GM23248 (cell line): ENCODE data around the gene DACH1.

Source experiments
- EZH2 ChIP-seq: fragments of 200-600 bp; sonication (generic); IDR thresholded peaks from 2 replicates; pipeline ENCODE4 v1.6.1; 2018; ENCODE audit warnings: antibody characterized with exemption, mild to moderate bottlenecking; ENCODE audit not compliant: insufficient read depth, poor library complexity, severe bottlenecking
- EZH2phosphoT487 ChIP-seq: fragments of 200-600 bp; sonication (generic); IDR thresholded peaks from 2 replicates; pipeline ENCODE4 v1.6.1; 2018; ENCODE audit warnings: antibody characterized with exemption, moderate library complexity, mild to moderate bottlenecking, low read depth; ENCODE audit not compliant: insufficient read depth

DNA sequence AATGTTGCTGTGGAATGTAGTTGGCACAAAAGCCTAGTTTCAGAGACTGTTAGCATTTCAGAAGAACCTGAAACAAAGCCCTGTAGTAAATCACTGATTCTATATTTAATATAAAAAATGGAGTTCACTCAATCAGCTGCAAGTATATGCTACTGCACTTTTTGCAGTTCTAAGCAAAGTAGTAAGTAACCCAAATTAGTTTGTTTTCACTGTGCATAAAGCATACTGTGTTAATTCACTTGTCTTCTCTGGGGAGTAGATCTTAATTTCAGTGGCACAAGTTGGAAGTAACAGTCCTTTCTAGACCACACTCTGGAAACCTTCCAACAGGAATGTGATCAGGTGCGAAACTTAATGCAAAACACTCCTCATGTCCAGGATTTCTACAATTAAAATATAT is 139.3 kb downstream of the DACH1 start:
- TF ChIP-seq EZH2 (no peak), EZH2phosphoT487 (no peak)
